Activated CD8-positive, alpha-beta memory T cell treated with anti-CD3 and anti-CD28 coated beads, Interleukin-2, amount 10 ng/mL, durations not matched to agents 7 days and 5 days (primary cell): ENCODE data around the gene NKX1-1. TPM values are rescaled to one million over a fixed set of nuclear protein-coding genes. Genes with fewer than 3 reads are reported as not detected.

Experiments used
- ATAC-seq: fragments of 150-1000 bp; cut with Tn5 transposase; one replicate; pipeline ENCODE4 v1.10.0; 2021; ENCODE audit warnings: moderate library complexity
- CTCF ChIA-PET: fragments of 350-600 bp; sonication (Branson Sonifier 250); formaldehyde crosslinking; loops from one replicate; lab custom pipeline; 2021; ENCODE audit warnings: antibody characterized with exemption; lab: Charles Lee
- DNase-seq: peaks from one replicate; pipeline ENCODE4 v3.0.0-alpha.2; 2020
- H3K27ac Mint-ChIP-seq: one replicate; pipeline ENCODE4 v1.8.0; 2021; ENCODE audit warnings: mild to moderate bottlenecking, mixed read lengths
- H3K27me3 Mint-ChIP-seq: one replicate; pipeline ENCODE4 v1.8.0; 2021; ENCODE audit warnings: mixed read lengths
- H3K36me3 Mint-ChIP-seq: one replicate; pipeline ENCODE4 v1.8.0; 2021; ENCODE audit warnings: mild to moderate bottlenecking, mixed read lengths
- H3K4me1 Mint-ChIP-seq: one replicate; pipeline ENCODE4 v1.8.0; 2021; ENCODE audit warnings: mixed read lengths
- H3K4me3 Mint-ChIP-seq: one replicate; pipeline ENCODE4 v1.8.0; 2021; ENCODE audit warnings: mild to moderate bottlenecking, moderate library complexity, mixed read lengths
- H3K9me3 Mint-ChIP-seq: one replicate; pipeline ENCODE4 v1.8.0; 2022; ENCODE audit warnings: low read depth, mixed read lengths
- total RNA-seq, 2 experiments: library from RNA; stranded (reverse); gene quantifications; one replicate each; pipeline ENCODE4 v1.2.3, GENCODE V29; 2021

Gene NKX1-1
- total RNA-seq, 2 experiments from 2014 or later: not detected

DNA sequence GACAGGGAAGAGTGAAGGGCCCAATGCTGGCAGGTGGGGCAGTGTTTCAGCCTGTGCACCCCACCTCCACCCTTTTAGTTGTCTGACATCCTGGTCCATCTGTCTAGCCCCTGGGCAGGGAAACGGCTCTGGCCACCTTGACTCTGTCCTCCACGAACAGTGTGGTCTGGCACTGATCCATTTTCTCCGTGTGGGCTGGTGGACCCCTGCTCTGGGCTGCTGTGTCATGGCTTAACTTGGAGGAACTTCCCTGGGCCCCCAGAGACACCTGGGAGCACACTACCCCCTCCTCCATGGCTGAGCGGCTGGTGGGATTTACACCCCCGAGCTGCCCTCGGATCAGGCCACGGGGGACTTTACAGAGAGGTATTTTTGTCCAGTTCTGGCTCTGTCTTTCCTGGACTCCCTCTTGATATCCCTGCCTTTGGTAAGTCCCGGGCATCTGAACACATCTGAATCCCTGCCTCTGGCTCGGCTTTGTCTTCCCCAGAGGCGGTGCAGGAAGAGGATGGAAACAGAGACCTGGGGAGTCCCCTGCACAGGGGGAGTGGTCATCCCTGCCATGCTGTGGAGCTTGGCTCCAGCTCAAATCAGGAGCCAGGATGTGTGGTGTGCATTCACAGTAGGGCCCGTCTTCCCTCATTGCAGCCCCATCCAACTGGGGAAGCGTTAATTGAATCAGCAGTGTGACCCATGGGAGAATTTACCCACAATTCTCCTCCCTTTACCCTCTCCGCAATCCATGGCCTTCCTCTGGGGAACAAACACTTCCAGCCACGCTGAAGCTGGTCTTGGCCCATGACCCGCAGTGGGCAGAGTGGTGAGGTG is 6.3 kb upstream of the NKX1-1 start:
- CTCF ChIA-PET: no interaction called here
- H3K27ac Mint-ChIP-seq: no peak overlapping the region
- no peaks in the 10 kb centered on the region for H3K9me3 Mint-ChIP-seq
- ATAC-seq (no peak), DNase-seq (no peak)
- no peaks in the 10 kb centered on the region for H3K36me3 Mint-ChIP-seq
- H3K4me3 Mint-ChIP-seq: no peak overlapping the region
- H3K4me1 Mint-ChIP-seq: no peaks in the 10 kb centered on the region
- peaks cover 36% of the 10 kb centered on the region for H3K27me3 Mint-ChIP-seq

DNA sequence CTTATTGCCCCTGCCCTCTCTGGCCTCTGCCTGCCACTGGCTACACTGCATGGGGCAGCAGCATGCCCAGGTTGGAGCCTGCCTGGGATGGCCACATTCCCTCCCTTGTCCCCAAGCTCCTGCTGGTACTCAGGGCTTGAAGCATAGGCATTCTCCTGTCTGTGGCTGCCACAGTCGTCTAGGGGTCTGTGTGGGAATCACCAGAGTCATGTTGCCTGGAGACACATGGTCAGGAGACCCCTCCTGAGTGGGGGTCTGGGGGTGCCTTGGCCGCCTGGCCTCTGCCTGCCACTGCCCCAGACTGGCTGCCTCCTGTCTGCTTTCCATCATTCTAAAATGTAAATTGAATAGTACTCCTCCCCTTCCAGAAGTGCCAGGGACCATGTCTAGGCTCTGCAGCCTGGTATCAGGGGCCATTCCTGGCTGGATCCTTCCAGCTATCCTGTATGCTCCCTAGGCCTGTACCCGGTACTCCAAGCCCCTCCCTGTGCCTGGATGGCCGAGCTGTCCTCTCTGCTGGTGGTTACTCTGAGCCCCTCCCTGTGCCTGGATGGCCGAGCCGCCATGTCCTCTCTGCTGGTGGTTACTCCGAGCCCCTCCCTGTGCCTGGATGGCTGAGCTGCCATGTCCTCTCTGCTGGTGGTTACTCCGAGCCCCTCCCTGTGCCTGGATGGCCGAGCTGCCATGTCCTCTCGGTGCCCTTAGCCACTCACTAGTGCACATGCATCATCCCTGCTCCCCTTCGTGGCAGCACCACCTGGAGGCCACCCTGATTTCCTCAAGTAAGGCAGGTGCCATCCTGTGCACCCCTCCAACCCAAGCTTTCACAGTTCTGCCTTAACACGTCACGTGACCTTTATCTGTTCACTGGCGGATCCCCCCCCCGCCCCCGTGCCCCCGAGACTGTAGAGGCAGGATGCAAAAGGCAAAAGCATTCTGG is 5.5 kb upstream of the NKX1-1 start:
- ATAC-seq: no peak
- no peaks in the 10 kb centered on the region for H3K36me3 Mint-ChIP-seq
- no peaks in the 10 kb centered on the region for H3K4me1 Mint-ChIP-seq
- H3K4me3 Mint-ChIP-seq: no peak overlapping the region
- CTCF ChIA-PET: no interaction called here
- no peak for DNase-seq
- H3K27ac Mint-ChIP-seq: no peak overlapping the region
- no peaks in the 10 kb centered on the region for H3K9me3 Mint-ChIP-seq
- H3K27me3 Mint-ChIP-seq: peaks cover 42% of the 10 kb centered on the region

DNA sequence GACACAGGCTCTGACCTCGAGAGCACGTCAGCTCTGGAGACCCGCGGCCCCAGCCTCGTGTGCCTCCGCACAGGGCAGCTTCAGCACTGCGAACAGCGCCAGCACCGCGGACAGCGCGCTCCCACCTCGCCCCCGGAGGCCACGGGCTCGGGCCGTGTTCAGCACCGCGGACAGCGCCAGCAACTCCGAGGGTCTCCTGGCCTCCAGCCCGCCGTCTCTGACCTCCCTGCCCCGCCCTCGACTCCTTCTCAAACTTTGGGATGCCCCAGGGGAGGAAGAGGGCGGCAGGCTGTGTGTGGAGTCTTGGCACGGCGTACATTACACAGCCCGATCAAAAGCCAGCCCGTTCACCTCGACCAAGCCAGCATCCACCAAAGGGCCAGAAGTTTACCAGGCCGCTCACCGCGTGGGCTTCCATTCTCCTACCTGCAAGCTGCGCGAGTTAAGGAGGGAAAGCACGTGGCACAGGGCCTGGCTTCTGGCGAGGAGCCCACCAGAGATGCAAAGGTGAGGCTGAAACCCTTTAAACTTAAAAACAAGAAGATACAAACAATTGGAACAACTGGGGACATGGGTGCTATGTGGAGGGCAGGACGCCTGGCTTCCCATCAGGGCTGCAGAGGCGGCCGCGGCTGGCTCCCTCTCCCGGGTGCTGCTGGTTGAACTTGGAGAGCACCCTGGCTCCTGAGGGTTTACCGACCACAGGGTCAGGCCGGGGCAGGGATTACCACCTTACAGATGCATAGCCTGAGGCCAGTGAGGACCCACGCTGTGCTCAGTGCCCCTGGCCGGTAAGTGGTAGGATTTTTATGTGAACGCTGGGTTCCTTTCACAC is 4.5 kb upstream of the NKX1-1 start:
- Mint-ChIP-seq H3K27ac (no peak overlapping the region), H3K9me3 (no peaks in the 10 kb centered on the region), H3K36me3 (no peaks in the 10 kb centered on the region), H3K27me3 (peaks cover 39% of the 10 kb centered on the region), H3K4me1 (no peaks in the 10 kb centered on the region), H3K4me3 (no peak overlapping the region)
- ATAC-seq: peak; percentile 64
- peak; percentile 61 for DNase-seq
- CTCF ChIA-PET: no interaction called here

DNA sequence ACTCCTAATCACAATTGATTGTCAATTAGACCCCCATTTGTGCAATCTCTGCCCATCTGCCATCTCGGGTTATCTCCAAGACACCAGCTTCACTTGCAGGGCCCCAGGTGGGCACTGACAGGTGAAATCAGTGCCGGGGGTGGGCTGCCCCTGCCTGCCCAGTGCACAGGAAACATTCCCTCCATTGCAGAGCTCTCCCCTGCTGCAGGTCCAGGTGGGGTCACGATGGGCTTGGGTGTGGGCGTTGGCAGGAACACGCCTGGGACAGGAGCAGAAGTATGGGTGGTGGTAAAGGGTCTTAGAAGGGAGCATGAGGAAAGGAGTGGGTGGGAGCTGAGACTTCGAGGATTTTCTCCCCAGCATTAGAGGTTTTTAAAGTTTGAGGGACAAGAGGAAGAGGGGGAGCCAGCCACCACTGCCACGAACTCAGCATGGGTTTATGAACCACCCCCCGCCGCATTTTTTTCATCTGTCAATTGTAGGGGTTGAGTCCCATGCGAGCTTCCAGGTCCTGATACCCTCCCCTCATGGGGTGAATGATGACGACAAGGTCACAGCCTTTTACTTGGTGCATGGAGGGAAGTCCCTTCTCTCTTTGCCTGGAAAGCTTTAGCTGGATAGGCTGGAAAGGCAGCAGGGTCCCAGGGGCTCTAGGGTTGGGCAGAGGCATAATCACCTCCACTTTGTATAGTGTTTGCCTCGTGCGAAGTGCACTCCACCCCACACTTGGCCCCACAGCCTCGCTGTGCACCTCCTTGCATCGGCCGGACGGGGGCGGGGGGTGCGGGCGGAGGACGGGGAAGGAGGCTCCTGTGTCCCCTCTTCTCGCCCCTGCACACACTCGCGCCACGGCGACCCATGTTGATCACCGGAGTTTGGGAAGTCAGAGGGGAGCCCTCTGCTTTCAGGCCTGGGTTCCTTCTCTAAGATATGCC is 3.5 kb upstream of the NKX1-1 start:
- Mint-ChIP-seq H3K27me3 (peaks cover 43% of the 10 kb centered on the region), H3K27ac (no peak overlapping the region), H3K4me3 (no peak overlapping the region), H3K36me3 (peaks cover 4% of the 10 kb centered on the region), H3K9me3 (no peaks in the 10 kb centered on the region), H3K4me1 (no peaks in the 10 kb centered on the region)
- ATAC-seq: no peak
- DNase-seq: no peak
- CTCF ChIA-PET: no interaction called here

DNA sequence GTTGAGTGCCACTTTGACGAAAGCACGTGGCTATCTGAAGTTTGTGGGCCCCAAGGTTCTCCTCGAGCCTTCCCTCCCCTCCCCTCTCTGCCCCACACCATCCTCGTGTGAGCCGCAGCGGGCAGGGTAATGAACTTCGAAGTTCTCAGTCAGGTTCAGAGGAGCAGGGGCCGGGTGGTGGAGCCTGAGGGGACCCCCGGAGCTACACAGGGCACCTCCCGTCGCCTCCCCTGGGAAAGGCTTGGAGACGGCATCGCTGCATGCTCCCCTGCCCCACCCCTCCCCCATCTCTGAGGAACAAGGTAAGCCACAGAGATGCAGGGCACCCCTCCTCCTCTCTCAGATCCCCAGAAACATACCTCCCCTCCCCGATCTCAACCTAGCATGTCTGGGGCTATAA is 2.8 kb upstream of the NKX1-1 start:
- Mint-ChIP-seq H3K36me3 (peaks cover 4% of the 10 kb centered on the region), H3K27ac (no peak overlapping the region), H3K4me1 (no peaks in the 10 kb centered on the region), H3K9me3 (no peaks in the 10 kb centered on the region), H3K27me3 (peaks cover 47% of the 10 kb centered on the region), H3K4me3 (no peak overlapping the region)
- DNase-seq: no peak
- CTCF ChIA-PET: no interaction called here
- no peak for ATAC-seq

DNA sequence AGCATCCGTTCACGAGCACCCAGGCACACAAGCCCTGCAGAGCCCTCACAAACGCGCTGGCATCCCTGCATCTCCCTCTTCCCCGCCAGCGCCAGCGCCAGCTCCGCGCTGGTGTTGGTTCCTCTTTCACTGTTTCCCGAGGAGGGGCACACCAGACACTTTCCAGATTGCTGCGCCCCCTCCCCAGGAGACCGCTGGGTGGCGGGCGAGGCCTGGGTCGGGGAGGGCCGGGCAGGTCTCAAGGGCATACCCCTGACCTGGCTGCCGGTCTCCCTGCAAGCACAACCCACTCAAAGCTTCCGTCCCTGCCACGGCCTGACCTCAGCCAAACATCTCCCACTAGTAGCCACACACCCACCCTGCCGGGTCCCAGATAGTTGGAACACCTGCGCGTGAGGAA is 2.2 kb upstream of the NKX1-1 start:
- no peak overlapping the region for H3K4me3 Mint-ChIP-seq
- ATAC-seq: no peak
- no peaks in the 10 kb centered on the region for H3K4me1 Mint-ChIP-seq
- CTCF ChIA-PET: no interaction called here
- H3K36me3 Mint-ChIP-seq: peaks cover 4% of the 10 kb centered on the region
- peaks cover 51% of the 10 kb centered on the region for H3K27me3 Mint-ChIP-seq
- H3K9me3 Mint-ChIP-seq: no peaks in the 10 kb centered on the region
- DNase-seq: no peak
- H3K27ac Mint-ChIP-seq: peak overlapping the region; percentile 43

DNA sequence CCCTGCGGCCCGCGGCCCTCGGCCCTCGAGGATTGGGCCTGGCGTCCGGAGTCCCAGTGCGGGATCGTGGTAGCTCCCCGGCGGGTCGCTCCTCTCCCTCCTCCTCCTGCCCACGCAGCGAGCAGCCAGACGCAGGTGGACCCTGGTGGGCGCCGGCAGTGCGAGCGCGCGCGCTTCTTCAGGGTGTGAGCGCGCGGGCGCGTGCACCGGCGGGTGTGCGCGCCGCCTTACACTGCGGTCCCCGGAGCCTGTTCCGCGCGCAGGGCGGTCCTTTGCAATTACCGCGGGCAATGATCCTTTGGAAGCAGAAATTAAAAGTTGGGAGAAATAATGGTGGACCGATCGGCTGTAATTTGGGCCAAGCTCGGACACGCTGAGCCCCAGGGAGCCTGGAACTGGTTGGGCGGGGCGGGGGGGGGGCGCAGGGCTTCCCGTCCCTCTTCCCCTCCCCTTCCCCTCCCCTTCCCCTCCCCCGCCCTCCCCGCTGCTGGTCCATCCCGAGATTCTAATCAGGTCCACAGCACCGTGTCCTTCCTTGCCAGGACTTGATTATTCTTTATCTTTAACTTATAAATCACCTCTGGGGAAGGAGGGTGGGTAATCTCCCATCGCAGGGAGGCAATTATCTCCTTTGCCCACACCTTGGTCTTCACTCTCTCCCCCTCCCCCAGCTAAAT is 1.6 kb upstream of the NKX1-1 start:
- Mint-ChIP-seq H3K27ac (peak overlapping the region; percentile 43), H3K4me1 (no peaks in the 10 kb centered on the region), H3K4me3 (no peak overlapping the region), H3K9me3 (no peaks in the 10 kb centered on the region), H3K27me3 (peaks cover 47% of the 10 kb centered on the region), H3K36me3 (peaks cover 4% of the 10 kb centered on the region)
- CTCF ChIA-PET: no interaction called here
- no peak for DNase-seq
- ATAC-seq: no peak

DNA sequence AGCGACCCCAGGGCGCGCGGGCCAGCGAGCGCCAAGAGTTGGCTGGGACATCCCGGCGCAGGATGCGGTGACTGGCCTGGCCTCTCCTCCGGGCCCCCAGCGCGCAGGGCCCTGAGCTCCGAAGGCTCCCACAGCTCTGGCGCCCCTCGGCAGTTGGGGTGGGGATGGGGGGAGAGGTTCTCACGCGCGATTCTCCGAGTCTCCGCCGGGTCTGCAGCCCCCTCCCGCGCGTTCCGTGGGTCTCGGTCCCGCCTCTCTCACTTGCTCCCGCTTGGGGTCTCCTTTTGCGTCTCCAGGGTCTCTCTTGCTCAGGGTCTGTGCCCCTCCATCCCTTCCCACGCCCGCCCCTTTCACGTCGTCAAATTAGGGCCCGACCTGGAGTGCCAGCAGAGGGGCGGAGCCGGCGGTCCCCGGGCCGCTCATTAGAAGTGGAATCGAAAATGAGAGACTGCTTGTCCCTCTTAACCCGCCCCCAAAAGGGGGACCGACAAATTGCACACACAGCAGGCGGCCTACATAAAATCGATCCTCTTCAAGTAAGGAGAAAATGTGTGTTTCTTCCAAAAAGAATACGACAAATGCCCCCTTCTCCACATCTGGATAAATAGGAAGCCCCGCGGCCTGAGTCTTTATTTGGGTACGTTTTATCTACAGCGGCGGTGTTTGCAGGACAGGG is 877 bp upstream of the NKX1-1 start:
- DNase-seq (no peak), ATAC-seq (no peak)
- Mint-ChIP-seq H3K36me3 (peaks cover 4% of the 10 kb centered on the region), H3K27ac (peak overlapping the region; percentile 63), H3K4me1 (no peaks in the 10 kb centered on the region), H3K9me3 (no peaks in the 10 kb centered on the region), H3K4me3 (no peak overlapping the region), H3K27me3 (peaks cover 52% of the 10 kb centered on the region)
- CTCF ChIA-PET: no interaction called here

DNA sequence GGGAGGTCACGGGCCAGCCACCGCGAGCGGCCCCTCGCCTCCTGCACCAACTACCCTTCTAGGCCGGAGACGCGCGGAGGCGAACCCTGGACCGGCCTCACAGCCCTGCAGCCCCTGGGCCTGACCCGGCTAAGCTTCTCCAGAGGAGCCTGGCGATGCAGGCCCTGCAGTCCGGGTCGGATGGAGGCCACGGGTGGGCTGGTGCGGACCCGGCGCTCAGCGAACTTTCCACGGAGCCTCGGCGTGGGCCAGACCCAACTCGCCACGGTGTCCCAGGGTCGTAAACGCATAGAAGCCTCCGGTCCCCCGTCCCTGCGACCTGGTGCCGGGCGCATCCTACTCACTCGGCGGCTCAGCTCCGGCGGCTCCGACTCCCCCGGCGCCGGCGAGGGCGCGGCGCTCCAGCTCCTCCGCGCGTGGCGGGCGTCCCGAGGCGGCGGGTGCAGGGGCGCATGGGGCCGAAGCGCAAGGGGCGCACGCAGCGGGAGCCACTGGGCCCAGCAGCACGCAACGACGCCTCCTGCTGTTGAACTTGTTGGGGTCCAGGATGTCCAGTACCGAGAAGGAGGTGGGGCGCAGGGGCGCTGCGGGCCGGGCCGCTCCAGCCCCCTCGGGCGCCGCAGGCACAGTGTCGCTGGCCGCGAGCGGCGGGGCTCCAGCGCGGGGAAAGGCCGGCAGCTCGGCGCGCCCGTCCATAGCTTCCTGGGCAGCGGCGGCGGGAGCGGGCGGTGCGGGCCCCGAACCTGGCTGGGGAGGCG is 427 bp downstream of the NKX1-1 start:
- no peak overlapping the region for H3K4me3 Mint-ChIP-seq
- H3K27ac Mint-ChIP-seq: no peak overlapping the region
- DNase-seq: no peak
- no peak for ATAC-seq
- H3K36me3 Mint-ChIP-seq: peaks cover 4% of the 10 kb centered on the region
- CTCF ChIA-PET: no interaction called here
- no peaks in the 10 kb centered on the region for H3K4me1 Mint-ChIP-seq
- H3K9me3 Mint-ChIP-seq: no peaks in the 10 kb centered on the region
- peaks cover 56% of the 10 kb centered on the region for H3K27me3 Mint-ChIP-seq

DNA sequence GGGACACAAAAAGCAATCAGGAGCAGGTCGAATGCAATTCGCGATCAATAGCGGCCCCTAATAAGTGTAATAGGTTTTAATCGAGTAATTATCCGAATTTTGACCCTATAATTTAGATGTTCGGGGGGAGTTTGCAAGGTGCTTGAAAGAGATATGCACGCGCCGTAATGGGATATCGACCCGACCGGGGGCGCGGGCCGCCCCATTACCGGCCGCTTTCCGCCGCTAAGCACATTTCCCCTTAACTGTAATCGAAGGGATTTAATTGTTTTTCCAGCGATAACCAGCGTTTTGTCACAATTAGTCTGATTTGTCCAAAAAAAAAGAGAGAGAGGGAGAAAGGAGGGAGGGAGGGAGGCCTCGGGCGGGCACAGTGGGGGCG is 997 bp downstream of the NKX1-1 start:
- H3K4me1 Mint-ChIP-seq: no peaks in the 10 kb centered on the region
- H3K27ac Mint-ChIP-seq: peak overlapping the region; percentile 56
- no peaks in the 10 kb centered on the region for H3K9me3 Mint-ChIP-seq
- DNase-seq (no peak), ATAC-seq (no peak)
- CTCF ChIA-PET: no interaction called here
- H3K27me3 Mint-ChIP-seq: peaks cover 52% of the 10 kb centered on the region
- peaks cover 4% of the 10 kb centered on the region for H3K36me3 Mint-ChIP-seq
- no peak overlapping the region for H3K4me3 Mint-ChIP-seq

DNA sequence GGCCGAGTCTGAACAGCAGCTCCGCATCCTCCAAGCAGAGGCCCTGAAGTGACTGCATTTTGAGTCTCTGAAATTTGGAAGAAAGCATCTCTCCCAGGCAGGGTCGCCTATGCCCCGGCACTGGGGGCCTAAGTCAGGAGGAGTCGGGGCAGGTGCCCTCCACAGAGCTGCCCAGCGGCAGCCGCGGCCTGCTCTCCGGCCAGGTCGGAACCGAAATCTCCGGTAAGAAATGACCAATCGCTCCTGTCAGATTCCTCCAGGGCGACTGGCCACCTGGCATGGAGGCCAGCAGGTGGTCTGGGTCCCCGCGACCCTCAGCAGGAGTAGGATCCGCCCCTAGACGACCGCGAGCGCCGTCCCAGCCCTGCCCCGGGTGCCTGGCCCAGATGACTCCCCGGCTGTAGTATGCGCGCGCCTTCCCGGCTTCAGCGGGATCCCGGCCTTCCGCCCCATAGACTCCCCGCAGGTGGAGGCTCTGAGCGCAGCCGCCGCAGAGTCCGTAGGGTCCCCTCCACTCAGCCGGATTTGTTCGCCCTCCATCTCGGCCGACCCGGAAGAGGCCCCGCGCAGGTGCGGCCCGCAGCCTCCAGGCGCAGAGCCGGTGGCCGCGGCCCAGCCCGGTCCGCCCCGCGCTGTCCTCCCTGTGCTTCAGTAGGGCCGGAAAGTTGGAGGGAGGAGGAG is 1.5 kb downstream of the NKX1-1 start:
- Mint-ChIP-seq H3K36me3 (peaks cover 4% of the 10 kb centered on the region), H3K4me3 (no peak overlapping the region), H3K4me1 (no peaks in the 10 kb centered on the region), H3K9me3 (no peaks in the 10 kb centered on the region), H3K27me3 (peaks cover 52% of the 10 kb centered on the region), H3K27ac (no peak overlapping the region)
- CTCF ChIA-PET: no interaction called here
- ATAC-seq: no peak
- DNase-seq: no peak
